Panc1 (cell line): ENCODE results near the gene ADCY4. TPM values are rescaled to one million over a fixed set of nuclear protein-coding genes. Genes with fewer than 3 reads are reported as not detected.

Experiments
- ATAC-seq: fragments of 200-7000 bp; cut with Tn5 transposase; 2 replicates; pipeline ENCODE4 v1.9.1; 2020; ENCODE audit warnings: mild to moderate bottlenecking, moderate library complexity
- BruUV-seq: library from RNA; stranded (reverse); fragments of 400-500 nt; replicated peaks from 2 replicates; lab custom pipeline; 2021; lab: Mats Ljungman, UMichigan
- CTCF ChIA-PET: fragments of 300-600 bp; sonication (Branson Sonifier 250); formaldehyde crosslinking; loops from one replicate; lab custom pipeline; 2022; ENCODE audit warnings: antibody characterized with exemption; lab: Charles Lee
- POLR2A ChIA-PET: fragments of 300-600 bp; sonication (Branson Sonifier 250); formaldehyde crosslinking; loops from one replicate; lab custom pipeline; 2022; ENCODE audit warnings: antibody characterized with exemption; lab: Charles Lee
- DNase-seq: peaks from one replicate; pipeline ENCODE4 v3.0.0-alpha.2; 2010; ENCODE audit warnings: low read depth, low spot score
- H3K27ac ChIP-seq: 2 replicates; pipeline ENCODE4 v1.5.1; 2011; ENCODE audit warnings: mild to moderate bottlenecking, low read length, inconsistent platforms
- H3K27me3 ChIP-seq: fragments of 200-500 bp; sonication (Bioruptor generic); 2 replicates; pipeline ENCODE4 v1.6.0; 2014; ENCODE audit warnings: low read length, inconsistent platforms; ENCODE audit not compliant: control insufficient read depth, insufficient read depth
- H3K36me3 ChIP-seq: fragments of 200-500 bp; sonication (Bioruptor generic); 2 replicates; pipeline ENCODE4 v1.5.1; 2014; ENCODE audit warnings: inconsistent platforms, mild to moderate bottlenecking, low read length, moderate library complexity; ENCODE audit not compliant: control insufficient read depth, insufficient read depth
- H3K4me1 ChIP-seq: 2 replicates; pipeline ENCODE4 v1.5.1; 2011; ENCODE audit warnings: inconsistent platforms, mild to moderate bottlenecking, low read length, moderate library complexity; ENCODE audit not compliant: control insufficient read depth, insufficient read depth
- H3K4me3 ChIP-seq, 2 experiments: 2 replicates each; pipeline ENCODE4 v1.5.1; 2011 to 2012; ENCODE audit warnings: low read depth in 2 of 2, low read length in 2 of 2, mild to moderate bottlenecking in 2 of 2, inconsistent platforms in 1 of 2, moderate library complexity in 1 of 2
- H3K9me3 ChIP-seq: fragments of 200-500 bp; sonication (Bioruptor generic); 2 replicates; pipeline ENCODE4 v1.5.1; 2014; ENCODE audit warnings: low read depth, mild to moderate bottlenecking, inconsistent platforms, low read length, moderate library complexity; ENCODE audit not compliant: control insufficient read depth, insufficient read depth
- CTCF ChIP-seq: fragments of 450-650 bp; IDR thresholded peaks from 2 replicates; pipeline ENCODE4 v1.5.1; 2017; ENCODE audit warnings: mild to moderate bottlenecking
- POLR2AphosphoS5 ChIP-seq: IDR thresholded peaks from 2 replicates; pipeline ENCODE4 v1.6.1; 2012; ENCODE audit warnings: mild to moderate bottlenecking, low read depth, low read length, moderate library complexity
- REST ChIP-seq, 2 experiments: IDR thresholded peaks; 2 replicates each; pipeline ENCODE4 v1.6.1; 2011 to 2012; ENCODE audit warnings: low read depth in 2 of 2, control low read depth in 1 of 2, low read length in 1 of 2, mild to moderate bottlenecking in 1 of 2, moderate library complexity in 1 of 2; ENCODE audit not compliant: insufficient read depth in 1 of 2
- SIN3A ChIP-seq: IDR thresholded peaks from 2 replicates; pipeline ENCODE4 v1.6.1; 2012; ENCODE audit warnings: low read depth, mild to moderate bottlenecking, low read length, moderate library complexity, borderline replicate concordance; ENCODE audit not compliant: insufficient read depth
- TCF7L2 ChIP-seq: IDR thresholded peaks from 2 replicates; pipeline ENCODE4 v1.6.1; 2011; ENCODE audit warnings: mild to moderate bottlenecking, low read depth, low read length, inconsistent platforms
- in situ Hi-C: cut with HindIII; loops from 2 replicates; pipeline ENCODE4 v1.10.0; 2016; ENCODE audit warnings: low sequenced_read_pairs, low pct_unique_long_range_greater_than_20kb
- intact Hi-C: fragments of 100-400 bp; cut with micrococcal nuclease; formaldehyde crosslinking; loops from one replicate; pipeline ENCODE4 v1.10.0; 2022; ENCODE audit not compliant: unreplicated experiment
- total RNA-seq: library from RNA; stranded (reverse); gene quantifications from one replicate; pipeline ENCODE4 v1.2.1, GENCODE V29; 2021; ENCODE audit not compliant: unreplicated experiment

Gene ADCY4
- total RNA-seq, 1 experiment from 2014 or later, result 0.21 TPM

- intact Hi-C loops (no loop called here), in situ Hi-C loops (no loop called here)
- no peak for DNase-seq
- H3K36me3 ChIP-seq, result no peaks in the 10 kb centered on the region
- no peaks in the 10 kb centered on the region for H3K9me3 ChIP-seq
- TF ChIP-seq SIN3A (no peak), TCF7L2 (no peak), POLR2AphosphoS5 (no peak), CTCF (no peak), REST (IDR thresholded peaks at IDR 0.05; ENCODE audit: insufficient read depth in 1 of 2, low read depth in 2 of 2, low read length in 1 of 2) (no peak)
- no peak overlapping the region for H3K4me3 ChIP-seq
- CTCF ChIA-PET, result interaction anchor here (1.4 kb wide), 1 partner anchor 37 kb away, joined by 4 read pairs; no protein-coding TSS in a partner anchor
- peaks cover 3% of the 10 kb centered on the region; the same call in 1 of the 2 replicates for H3K4me1 ChIP-seq
- POLR2A ChIA-PET, result no interaction called here
- H3K27ac ChIP-seq, result no peak overlapping the region
- no peaks in the 10 kb centered on the region for H3K27me3 ChIP-seq
- ATAC-seq, result no peak
- BruUV-seq, result TSS peak; percentile 82
Measured at GRCh38 chr14:24269910-24270536, 64.8 kb downstream of the ADCY4 start.

GRCh38 chr14:24269368-24269767, 65.5 kb downstream of the ADCY4 start:
- no peak for TF ChIP-seq CTCF
- no peak for TF ChIP-seq REST (IDR thresholded peaks at IDR 0.05; ENCODE audit: insufficient read depth in 1 of 2, low read depth in 2 of 2, low read length in 1 of 2)
- no peak for TF ChIP-seq SIN3A
- TF ChIP-seq TCF7L2, result no peak
- TF ChIP-seq POLR2AphosphoS5, result no peak
- H3K27ac ChIP-seq, result no peak overlapping the region
- no peaks in the 10 kb centered on the region for H3K9me3 ChIP-seq
- in situ Hi-C loops, result no loop called here
- no peaks in the 10 kb centered on the region for H3K36me3 ChIP-seq
- H3K4me1 ChIP-seq, result peaks cover 3% of the 10 kb centered on the region; the same call in 1 of the 2 replicates
- POLR2A ChIA-PET, result no interaction called here
- no TSS peak for BruUV-seq
- H3K27me3 ChIP-seq, result no peaks in the 10 kb centered on the region
- no peak overlapping the region for H3K4me3 ChIP-seq
- intact Hi-C loops, result no loop called here
- no peak for DNase-seq
- ATAC-seq, result no peak
- CTCF ChIA-PET, result no interaction called here
